CD4-positive, CD25-positive, alpha-beta regulatory T cell (primary cell): ENCODE data around the gene IDI2. TPM values are rescaled to one million over a fixed set of nuclear protein-coding genes. Genes with fewer than 3 reads are reported as not detected.
A peak's percentile ranks its signal among the peaks of the same experiment; 100 is the strongest.
"Not testable (repeated sequence)": the region's sequence is repeated elsewhere in the genome, so short reads cannot be mapped to it uniquely, and the experiment has no call there.

ENCODE experiments used
- ATAC-seq, 2 donors: fragments of 150-1000 bp; cut with Tn5 transposase; one replicate each; pipeline ENCODE4 v1.10.0; 2021; ENCODE audit warnings: low read depth in 2 of 2, moderate number of reproducible peaks in 2 of 2, moderate library complexity in 1 of 2
- DNase-seq, 3 donors: peaks; one replicate each; pipeline versions ENCODE4 v3.0.0 to v3.0.0-alpha.2; 2012 to 2022; ENCODE audit warnings: mixed read lengths in 1 of 3
- H3K27ac ChIP-seq: one replicate; pipeline ENCODE4 v1.7.0; 2013; ENCODE audit warnings: mild to moderate bottlenecking, low read length; ENCODE audit not compliant: insufficient read depth, poor library complexity, severe bottlenecking
- H3K27me3 ChIP-seq: one replicate; pipeline ENCODE4 v1.7.0; 2013; ENCODE audit warnings: low read length; ENCODE audit not compliant: control insufficient read depth, insufficient read depth
- H3K36me3 ChIP-seq: one replicate; pipeline ENCODE4 v1.7.0; 2013; ENCODE audit warnings: mild to moderate bottlenecking, low read length, moderate library complexity; ENCODE audit not compliant: control insufficient read depth, insufficient read depth
- H3K4me1 ChIP-seq: 2 replicates; pipeline ENCODE4 v1.7.0; 2013; ENCODE audit warnings: mild to moderate bottlenecking, low read length; ENCODE audit not compliant: insufficient read depth, control insufficient read depth, poor library complexity, severe bottlenecking
- H3K4me3 ChIP-seq: one replicate; pipeline ENCODE4 v1.7.0; 2013; ENCODE audit warnings: low read depth, mild to moderate bottlenecking, low read length, moderate library complexity
- H3K9me3 ChIP-seq, 2 experiments: 1 replicate in 1 of 2; 2 replicates in 1 of 2; pipeline ENCODE4 v1.7.0; 2013; ENCODE audit warnings: low read length in 2 of 2, mild to moderate bottlenecking in 1 of 2, moderate library complexity in 1 of 2; ENCODE audit not compliant: control insufficient read depth in 2 of 2
- H3K27ac Mint-ChIP-seq, 3 donors: one replicate each; pipeline ENCODE4 v1.8.0; 2020 to 2022; ENCODE audit warnings: mild to moderate bottlenecking in 3 of 3, mixed read lengths in 3 of 3, moderate library complexity in 2 of 3
- H3K27me3 Mint-ChIP-seq: one replicate; pipeline ENCODE4 v1.8.0; 2022; ENCODE audit warnings: mild to moderate bottlenecking, mixed read lengths
- H3K36me3 Mint-ChIP-seq: one replicate; pipeline ENCODE4 v1.8.0; 2020; ENCODE audit warnings: mixed read lengths
- H3K4me1 Mint-ChIP-seq, 4 donors: one replicate each; pipeline ENCODE4 v1.8.0; 2020 to 2022; ENCODE audit warnings: mixed read lengths in 4 of 4, mild to moderate bottlenecking in 1 of 4
- H3K4me3 Mint-ChIP-seq, 4 donors: one replicate each; pipeline ENCODE4 v1.8.0; 2020 to 2022; ENCODE audit warnings: mild to moderate bottlenecking in 4 of 4, mixed read lengths in 4 of 4, moderate library complexity in 3 of 4
- H3K9me3 Mint-ChIP-seq, 7 donors: one replicate each; pipeline ENCODE4 v1.8.0; 2020 to 2022; ENCODE audit warnings: mixed read lengths in 7 of 7, mild to moderate bottlenecking in 3 of 7, moderate library complexity in 2 of 7
- polyA plus RNA-seq, 4 donors: library from polyadenylated mRNA; unstranded; fragments of 300-500 nt; fragmentation: Illumina TruSeq; gene quantifications; one replicate each; pipeline ENCODE4 v1.2.3, GENCODE V29; 2021
- total RNA-seq: library from RNA; stranded (reverse); gene quantifications from one replicate; pipeline ENCODE4 v1.2.3, GENCODE V29; 2022

IDI2 gene
- total RNA-seq (not detected), polyA plus RNA-seq (not detected)

- H3K36me3 Mint-ChIP-seq: peaks cover 7% of the 10 kb centered on the region
- no peaks in the 10 kb centered on the region for H3K4me1 ChIP-seq
- H3K4me1 Mint-ChIP-seq: no peaks in the 10 kb centered on the region
- no peak within 1 kb of the TSS for H3K27ac ChIP-seq
- H3K27me3 Mint-ChIP-seq: no peaks in the 10 kb centered on the region
- H3K9me3 ChIP-seq: no peaks in the 10 kb centered on the region
- no peak within 1 kb of the TSS for H3K4me3 ChIP-seq
- no peaks in the 10 kb centered on the region for H3K27me3 ChIP-seq
- DNase-seq (no peak), ATAC-seq (no peak)
- no peak within 1 kb of the TSS for H3K4me3 Mint-ChIP-seq
- no peak within 1 kb of the TSS for H3K27ac Mint-ChIP-seq
- H3K9me3 Mint-ChIP-seq: no peaks in the 10 kb centered on the region
- no peaks in the 10 kb centered on the region for H3K36me3 ChIP-seq
These were observed at the start of gene IDI2 for GRCh38 chr10:1025683-1026082. IDI2 (minus strand) TSS chr10:1025859; CDS start chr10:1024723, 1,136 bp downstream.

- Histone ChIP-seq H3K4me1 (no peaks in the 10 kb centered on the region), H3K4me3 (no peak overlapping the region), H3K36me3 (peaks cover 49% of the 10 kb centered on the region), H3K9me3 (no peaks in the 10 kb centered on the region), H3K27ac (no peak overlapping the region), H3K27me3 (no peaks in the 10 kb centered on the region)
- Mint-ChIP-seq H3K4me1 (peaks cover 6 to 24% (median 9%) of the 10 kb centered on the region in 4 donors), H3K27me3 (no peaks in the 10 kb centered on the region), H3K27ac (peak overlapping the region in 2 of 3 donors; percentile 59 to 73), H3K9me3 (no peaks in the 10 kb centered on the region), H3K4me3 (no peak overlapping the region), H3K36me3 (peaks cover 11% of the 10 kb centered on the region)
- DNase-seq (peak in 2 of 3 donors; percentile 15 to 33), ATAC-seq (no peak)
These were observed 49.2 kb upstream of the IDI2 start for GRCh38 chr10:1074748-1075308.

GRCh38 chr10:1074052-1074747 is 48.5 kb upstream of the IDI2 start:
- Histone ChIP-seq H3K4me1 (peaks cover 5% of the 10 kb centered on the region), H3K27ac (no peak overlapping the region), H3K36me3 (peaks cover 43% of the 10 kb centered on the region), H3K9me3 (no peaks in the 10 kb centered on the region), H3K27me3 (no peaks in the 10 kb centered on the region), H3K4me3 (no peak overlapping the region)
- DNase-seq: no peak
- ATAC-seq: no peak
- Mint-ChIP-seq H3K27me3 (no peaks in the 10 kb centered on the region), H3K36me3 (peaks cover 8% of the 10 kb centered on the region), H3K27ac (peak overlapping the region in 2 of 3 donors; percentile 9 to 73), H3K4me3 (no peak overlapping the region), H3K4me1 (peaks cover 6 to 29% (median 14%) of the 10 kb centered on the region in 4 donors), H3K9me3 (no peaks in the 10 kb centered on the region)

- Mint-ChIP-seq H3K4me3 (no peak overlapping the region), H3K4me1 (peaks cover 10 to 37% (median 28%) of the 10 kb centered on the region in 4 donors), H3K27ac (peak overlapping the region; percentile 75 to 87 (median 76)), H3K9me3 (no peaks in the 10 kb centered on the region), H3K36me3 (peaks cover 8% of the 10 kb centered on the region), H3K27me3 (no peaks in the 10 kb centered on the region)
- Histone ChIP-seq H3K27ac (no peak overlapping the region), H3K4me1 (peaks cover 5% of the 10 kb centered on the region), H3K27me3 (no peaks in the 10 kb centered on the region), H3K9me3 (no peaks in the 10 kb centered on the region), H3K4me3 (no peak overlapping the region), H3K36me3 (peaks cover 28% of the 10 kb centered on the region)
- no peak for ATAC-seq
- no peak for DNase-seq
These were observed 45.3 kb upstream of the IDI2 start for GRCh38 chr10:1070919-1071318.

- Mint-ChIP-seq H3K4me1 (peaks cover 30 to 47% (median 33%) of the 10 kb centered on the region in 4 donors), H3K27ac (peak overlapping the region in 1 of 3 donors; percentile 39), H3K27me3 (no peaks in the 10 kb centered on the region), H3K9me3 (no peaks in the 10 kb centered on the region), H3K4me3 (no peak overlapping the region), H3K36me3 (peaks cover 11% of the 10 kb centered on the region)
- Histone ChIP-seq H3K4me3 (no peak overlapping the region), H3K4me1 (peaks cover 11% of the 10 kb centered on the region), H3K27ac (no peak overlapping the region), H3K36me3 (peaks cover 17% of the 10 kb centered on the region), H3K27me3 (no peaks in the 10 kb centered on the region), H3K9me3 (no peaks in the 10 kb centered on the region)
- ATAC-seq (no peak), DNase-seq (no peak)
These were observed 43.0 kb upstream of the IDI2 start for GRCh38 chr10:1068380-1069361.

- H3K9me3 ChIP-seq, H3K27ac ChIP-seq, H3K36me3 ChIP-seq, DNase-seq, ATAC-seq, H3K4me3 ChIP-seq, H3K9me3 Mint-ChIP-seq, H3K36me3 Mint-ChIP-seq, H3K27me3 Mint-ChIP-seq, H3K27me3 ChIP-seq, H3K4me3 Mint-ChIP-seq: not testable (repeated sequence)
- Mint-ChIP-seq H3K4me1 (peaks cover 44 to 64% (median 50%) of the 10 kb centered on the region in 4 donors), H3K27ac (peak overlapping the region; percentile 20 to 74 (median 22))
- H3K4me1 ChIP-seq: peaks cover 30% of the 10 kb centered on the region
These were observed 41.1 kb upstream of the IDI2 start for GRCh38 chr10:1066734-1067133.

GRCh38 chr10:1064964-1065247 is 39.2 kb upstream of the IDI2 start:
- no peaks in the 10 kb centered on the region for H3K9me3 ChIP-seq
- Mint-ChIP-seq H3K9me3 (no peaks in the 10 kb centered on the region), H3K36me3 (peaks cover 6% of the 10 kb centered on the region), H3K27me3 (no peaks in the 10 kb centered on the region), H3K27ac (peak overlapping the region; percentile 42 to 93 (median 43)), H3K4me3 (peak overlapping the region in 2 of 4 donors; percentile 2 to 16), H3K4me1 (peaks cover 37 to 74% (median 57%) of the 10 kb centered on the region in 4 donors)
- no peak for DNase-seq
- no peaks in the 10 kb centered on the region for H3K27me3 ChIP-seq
- peaks cover 39% of the 10 kb centered on the region for H3K4me1 ChIP-seq
- H3K4me3 ChIP-seq: no peak overlapping the region
- no peaks in the 10 kb centered on the region for H3K36me3 ChIP-seq
- H3K27ac ChIP-seq: peak overlapping the region; percentile 73
- no peak for ATAC-seq
